ENCODE measurements around the gene TBC1D19.

GRCh38 chr4:26751004-26751403, 167.1 kb downstream of the TBC1D19 start:
- TF ChIP-seq CTCF (IDR thresholded peaks at IDR 0.05; ENCODE audit: low read depth, low read length) (no peak), POLR2A (IDR thresholded peaks at IDR 0.05; ENCODE audit: extremely low read depth, insufficient read length) (no peak)
